Endothelial cell of umbilical vein (primary cell): ENCODE data around the gene VANGL1. TPM values are rescaled to one million over a fixed set of nuclear protein-coding genes. Genes with fewer than 3 reads are reported as not detected.

Source experiments
- BruUV-seq: library from RNA; stranded (reverse); fragments of 400-500 nt; replicated peaks from 2 replicates; lab custom pipeline; 2021; lab: Mats Ljungman, UMichigan
- CTCF ChIA-PET: fragments of 300-600, 350-600 bp; sonication (Branson Sonifier 250); formaldehyde crosslinking; loops from one replicate; lab custom pipeline; 2021; ENCODE audit warnings: antibody characterized with exemption, inconsistent platforms; lab: Charles Lee
- POLR2A ChIA-PET: fragments of 300-600, 350-600 bp; sonication (Branson Sonifier 250); formaldehyde crosslinking; loops from one replicate; lab custom pipeline; 2021; ENCODE audit warnings: antibody characterized with exemption, inconsistent platforms; lab: Charles Lee
- DNase-seq: peaks from one replicate; pipeline ENCODE4 v3.0.0-alpha.2; 2011; ENCODE audit warnings: low read depth, low spot score
- FAIRE-seq: peaks from 2 replicates; lab custom pipeline; 2011; peaks lifted over from hg19 to GRCh38; lab: Jason Lieb, UNC
- H2AFZ ChIP-seq: 2 replicates; pipeline ENCODE4 v1.6.0; 2012; ENCODE audit warnings: low read depth, low read length, control low read depth, inconsistent platforms
- H3K27ac ChIP-seq: 2 replicates; pipeline ENCODE4 v1.5.1; 2011; ENCODE audit warnings: low read depth, mild to moderate bottlenecking, control low read depth, low read length, moderate library complexity; ENCODE audit not compliant: insufficient read depth
- H3K27me3 ChIP-seq, 2 experiments: 2 replicates each; pipeline versions ENCODE4 v1.6.0 to v1.6.1; 2011; ENCODE audit warnings: low read length in 2 of 2, mixed read lengths in 1 of 2; ENCODE audit not compliant: control insufficient read depth in 2 of 2, insufficient read depth in 2 of 2
- H3K36me3 ChIP-seq, 2 experiments: 2 replicates in 1 of 2; 3 replicates in 1 of 2; pipeline ENCODE4 v1.5.1; 2011; ENCODE audit warnings: low read length in 2 of 2, mild to moderate bottlenecking in 1 of 2, moderate library complexity in 1 of 2; ENCODE audit not compliant: control insufficient read depth in 2 of 2, insufficient read depth in 2 of 2; ENCODE audit errors: extremely low read depth in 1 of 2
- H3K4me1 ChIP-seq: 3 replicates; pipeline ENCODE4 v1.5.1; 2011; ENCODE audit warnings: mild to moderate bottlenecking, low read length; ENCODE audit not compliant: control insufficient read depth, insufficient read depth; ENCODE audit errors: extremely low read depth
- H3K4me2 ChIP-seq: 2 replicates; pipeline ENCODE4 v1.6.1; 2011; ENCODE audit warnings: low read length, control low read depth, mixed read lengths; ENCODE audit not compliant: insufficient read depth
- H3K4me3 ChIP-seq, 3 experiments: fragments of 200-600 bp in 1 of 3; sonication (generic), shearing (Covaris generic) in 1 of 3; replicated peaks in 1 of 3; 2 replicates each; pipeline ENCODE4 v1.5.1; 2011 to 2016; ENCODE audit warnings: control low read depth in 3 of 3, low read length in 3 of 3, mild to moderate bottlenecking in 2 of 3, inconsistent platforms in 1 of 3, low read depth in 1 of 3, moderate library complexity in 1 of 3; ENCODE audit not compliant: insufficient read depth in 1 of 3
- H3K79me2 ChIP-seq: 2 replicates; pipeline ENCODE4 v1.6.0; 2012; ENCODE audit warnings: low read length, inconsistent platforms; ENCODE audit not compliant: control insufficient read depth, insufficient read depth
- H3K9ac ChIP-seq: replicated peaks from 2 replicates; pipeline ENCODE3; 2011; ENCODE audit warnings: low read length, control low read depth; ENCODE audit not compliant: insufficient read depth; ENCODE audit errors: extremely low read depth
- H3K9me1 ChIP-seq: replicated peaks from 3 replicates; pipeline ENCODE4 v1.6.0; 2011; ENCODE audit warnings: mild to moderate bottlenecking, low read length; ENCODE audit not compliant: control insufficient read depth, insufficient read depth; ENCODE audit errors: extremely low read depth
- H3K9me3 ChIP-seq: replicated peaks from 2 replicates; pipeline ENCODE4 v1.5.1; 2012; ENCODE audit warnings: low read length, inconsistent platforms; ENCODE audit not compliant: control insufficient read depth, insufficient read depth
- H4K20me1 ChIP-seq: replicated peaks from 2 replicates; pipeline ENCODE3; 2011; ENCODE audit warnings: mild to moderate bottlenecking, low read length; ENCODE audit not compliant: control insufficient read depth, insufficient read depth; ENCODE audit errors: extremely low read depth
- CTCF ChIP-seq, 2 donors: IDR thresholded peaks; 1 replicate in 1 of 2; 2 replicates in 1 of 2; pipeline ENCODE4 v1.5.1; 2011; ENCODE audit warnings: low read length in 2 of 2, mild to moderate bottlenecking in 2 of 2, moderate library complexity in 2 of 2, control low read depth in 1 of 2, inconsistent platforms in 1 of 2, low read depth in 1 of 2; ENCODE audit not compliant: insufficient read depth in 1 of 2; ENCODE audit errors: extremely low read depth in 1 of 2
- EZH2 ChIP-seq: IDR thresholded peaks from 2 replicates; pipeline ENCODE4 v1.6.1; 2012; ENCODE audit warnings: borderline replicate concordance, low read depth, mild to moderate bottlenecking, moderate library complexity, low read length, inconsistent platforms; ENCODE audit not compliant: severe bottlenecking
- FOS ChIP-seq: IDR thresholded peaks from 2 replicates; pipeline ENCODE4 v1.6.1; 2011; ENCODE audit warnings: mild to moderate bottlenecking, low read length, moderate library complexity, borderline replicate concordance; ENCODE audit not compliant: insufficient read depth
- MYC ChIP-seq: IDR thresholded peaks from one replicate; pipeline ENCODE4 v1.6.1; 2011; ENCODE audit warnings: mild to moderate bottlenecking, low read depth, low read length
- POLR2A ChIP-seq: IDR thresholded peaks from 2 replicates; pipeline ENCODE4 v1.6.1; 2012; ENCODE audit warnings: low read depth, mild to moderate bottlenecking, control low read depth, low read length
- dilution Hi-C: fragments of 300-500 bp; cut with MboI; formaldehyde crosslinking; loops from one replicate; pipeline ENCODE4 v1.15.0; 2019; ENCODE audit warnings: low sequenced_read_pairs; ENCODE audit not compliant: extremely low pct_ligation_motif_present
- intact Hi-C: fragments of 100-400 bp; cut with micrococcal nuclease; formaldehyde crosslinking; loops from one replicate; pipeline ENCODE4 v1.10.0; 2022
- polyA plus RNA-seq, 4 experiments: library from polyadenylated mRNA; depleted of rRNA in 3 of 4; stranded (reverse) in 3 of 4; unstranded in 1 of 4; fragments of >200 nt; gene quantifications; 2 replicates each; pipeline versions ENCODE4 v1.2.1 to v1.2.3, GENCODE V29; 2011 to 2012; ENCODE audit warnings: missing spikeins in 1 of 4
- total RNA-seq: library from RNA; stranded (reverse); gene quantifications from 2 replicates; pipeline ENCODE4 v1.2.3, GENCODE V29; 2021
- TF ChIP-seq, protein P1 (sequence below): IDR thresholded peaks from 2 replicates; pipeline ENCODE4 v1.6.1; 2011; ENCODE audit not compliant: insufficient read depth, insufficient read length

VANGL1 gene
- total and polyA plus RNA-seq, 2 donors (not counting 3 experiments of a cell fraction or from before 2014, with no cell fraction given): 15.0 to 24.8 TPM

DNA sequence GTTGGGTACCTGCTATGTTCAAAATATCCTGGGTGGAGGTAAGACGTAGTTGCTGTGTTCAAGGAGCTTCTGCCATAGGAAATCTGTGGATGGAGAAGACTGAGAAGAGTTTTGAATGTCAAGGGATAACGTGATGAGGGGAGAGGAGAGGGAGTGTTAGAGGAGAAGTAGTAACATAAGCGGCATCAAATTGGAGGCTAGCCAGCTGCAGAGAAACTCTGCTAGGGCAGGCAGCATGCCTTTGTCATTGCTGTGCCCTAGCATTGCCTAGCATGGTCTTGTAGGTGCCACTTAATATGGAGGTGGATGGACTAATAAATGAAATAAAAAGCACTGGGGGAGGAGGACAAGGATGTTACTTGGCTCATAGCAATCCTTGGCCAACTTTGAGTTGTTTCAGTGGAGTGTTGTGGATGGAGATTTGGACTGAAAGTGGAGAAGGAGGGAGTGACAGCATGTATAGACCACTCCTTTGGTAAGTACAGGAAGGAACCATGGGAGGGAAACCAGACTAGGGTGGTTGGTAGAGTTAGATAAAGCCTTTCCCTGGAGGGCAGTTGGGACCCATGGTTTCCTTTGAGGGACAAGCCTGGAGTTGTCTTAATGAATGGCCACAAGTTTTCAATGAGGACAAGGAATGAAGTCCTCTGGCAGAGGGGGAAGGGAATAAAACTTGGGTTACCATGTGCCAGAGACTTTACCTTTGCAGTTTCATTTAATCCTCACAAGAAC, 6.3 kb downstream of the VANGL1 start:
- no peak for DNase-seq
- Histone ChIP-seq H3K27me3 (no peaks in the 10 kb centered on the region), H2AFZ (no peak overlapping the region), H3K4me2 (no peak overlapping the region), H3K9ac (no peak overlapping the region), H3K4me1 (peaks cover 22% of the 10 kb centered on the region), H3K36me3 (peaks cover 3% of the 10 kb centered on the region in 2 experiments), H4K20me1 (no peaks in the 10 kb centered on the region), H3K9me3 (no peaks in the 10 kb centered on the region), H3K27ac (no peak overlapping the region), H3K79me2 (peaks cover 69% of the 10 kb centered on the region), H3K9me1 (no peaks in the 10 kb centered on the region), H3K4me3 (no peak overlapping the region)
- TF ChIP-seq CTCF (IDR thresholded peaks at IDR 0.05; ENCODE audit: extremely low read depth in 1 of 2, insufficient read depth in 1 of 2, low read depth in 1 of 2, low read length in 2 of 2): no peak
- TF ChIP-seq, protein P1, sequence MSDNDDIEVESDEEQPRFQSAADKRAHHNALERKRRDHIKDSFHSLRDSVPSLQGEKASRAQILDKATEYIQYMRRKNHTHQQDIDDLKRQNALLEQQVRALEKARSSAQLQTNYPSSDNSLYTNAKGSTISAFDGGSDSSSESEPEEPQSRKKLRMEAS: no peak
- TF ChIP-seq EZH2: no peak
- no peak for TF ChIP-seq POLR2A
- no peak for TF ChIP-seq FOS
- TF ChIP-seq MYC: no peak
- intact Hi-C loops: loop anchor here (10.0 kb wide), 1 partner anchor 337 kb away; no protein-coding TSS in a partner anchor
- dilution Hi-C loops: no loop called here
- no peak for FAIRE-seq
- BruUV-seq: no TSS peak
- ChIA-PET POLR2A (no interaction called here), CTCF (interaction anchor here (1.7 to 6.5 kb wide), 2 partner anchors 40 to 57 kb away, joined by 5 to 47 read pairs; no protein-coding TSS in a partner anchor)
